Common myeloid progenitor, CD34-positive (primary cell): ENCODE data around the gene CA10.

Source experiments
- CTCF ChIA-PET: fragments of 350-600 bp; sonication (Branson Sonifier 250); formaldehyde crosslinking; loops from one replicate; lab custom pipeline; 2021; ENCODE audit warnings: antibody characterized with exemption; lab: Charles Lee
- POLR2A ChIA-PET: fragments of 350-600 bp; sonication (Branson Sonifier 250); formaldehyde crosslinking; loops from one replicate; lab custom pipeline; 2021; ENCODE audit warnings: antibody characterized with exemption; lab: Charles Lee
- DNase-seq, 3 donors: peaks; one replicate each; pipeline versions ENCODE4 v3.0.0 to v3.0.0-alpha.2; 2013
- H3K27ac ChIP-seq, 2 experiments: 1 replicate in 1 of 2; 2 replicates in 1 of 2; pipeline ENCODE4 v1.7.0; 2013; ENCODE audit warnings: inconsistent platforms in 2 of 2, low read length in 2 of 2, mild to moderate bottlenecking in 2 of 2, low read depth in 1 of 2, moderate library complexity in 1 of 2; ENCODE audit not compliant: severe bottlenecking in 2 of 2, insufficient read depth in 1 of 2, poor library complexity in 1 of 2
- H3K27me3 ChIP-seq, 5 experiments: replicated peaks in 2 of 5; 1 replicate in 3 of 5; 2 replicates in 2 of 5; pipeline versions ENCODE4 v1.6.1 to v1.7.0; 2013; ENCODE audit warnings: low read length in 4 of 5, mild to moderate bottlenecking in 2 of 5, moderate library complexity in 2 of 5, inconsistent platforms in 1 of 5; ENCODE audit not compliant: insufficient read depth in 5 of 5, control insufficient read depth in 4 of 5
- H3K36me3 ChIP-seq, 4 experiments: 1 replicate in 2 of 4; 2 replicates in 2 of 4; pipeline versions ENCODE4 v1.6.1 to v1.7.0; 2013; ENCODE audit warnings: low read length in 3 of 4, control low read depth in 1 of 4, mild to moderate bottlenecking in 1 of 4; ENCODE audit not compliant: control insufficient read depth in 4 of 4, insufficient read depth in 4 of 4
- H3K4me1 ChIP-seq, 4 experiments: 1 replicate in 3 of 4; 2 replicates in 1 of 4; pipeline versions ENCODE4 v1.6.1 to v1.7.1; 2013; ENCODE audit warnings: low read length in 3 of 4, mild to moderate bottlenecking in 3 of 4, control low read depth in 1 of 4, inconsistent platforms in 1 of 4, moderate library complexity in 1 of 4; ENCODE audit not compliant: control insufficient read depth in 4 of 4, insufficient read depth in 4 of 4; ENCODE audit errors: control extremely low read depth in 1 of 4
- H3K4me3 ChIP-seq, 7 experiments: 1 replicate in 4 of 7; 2 replicates in 3 of 7; pipeline versions ENCODE4 v1.5.1 to v1.7.0; 2013; ENCODE audit warnings: mild to moderate bottlenecking in 7 of 7, low read length in 6 of 7, moderate library complexity in 6 of 7, inconsistent platforms in 2 of 7, low read depth in 2 of 7, control low read depth in 1 of 7; ENCODE audit not compliant: insufficient read depth in 4 of 7, control insufficient read depth in 1 of 7; ENCODE audit errors: extremely low read depth in 1 of 7
- H3K9me3 ChIP-seq, 5 experiments: 1 replicate in 4 of 5; 2 replicates in 1 of 5; pipeline versions ENCODE4 v1.6.1 to v1.7.1; 2013; ENCODE audit warnings: low read length in 4 of 5, mild to moderate bottlenecking in 2 of 5, inconsistent platforms in 1 of 5, low read depth in 1 of 5, moderate library complexity in 1 of 5; ENCODE audit not compliant: control insufficient read depth in 4 of 5, insufficient read depth in 2 of 5; ENCODE audit errors: control extremely low read depth in 1 of 5
- WGBS: methylation state at CpG from one replicate; pipeline ENCODE4 v1.1.5; 2013; ENCODE audit not compliant: insufficient coverage; 5-methylcytosine and 5-hydroxymethylcytosine counted together

The CA10 gene

GRCh38 chr17:51937264-51937663, 221.2 kb downstream of the CA10 start:
- CTCF ChIA-PET: no interaction called here
- no peak overlapping the region for H3K27ac ChIP-seq
- no peak for DNase-seq
- H3K9me3 ChIP-seq: no peaks in the 10 kb centered on the region
- no peak overlapping the region for H3K4me3 ChIP-seq
- POLR2A ChIA-PET: no interaction called here
- no peaks in the 10 kb centered on the region for H3K27me3 ChIP-seq
- no peaks in the 10 kb centered on the region for H3K4me1 ChIP-seq
- H3K36me3 ChIP-seq: no peaks in the 10 kb centered on the region

DNA sequence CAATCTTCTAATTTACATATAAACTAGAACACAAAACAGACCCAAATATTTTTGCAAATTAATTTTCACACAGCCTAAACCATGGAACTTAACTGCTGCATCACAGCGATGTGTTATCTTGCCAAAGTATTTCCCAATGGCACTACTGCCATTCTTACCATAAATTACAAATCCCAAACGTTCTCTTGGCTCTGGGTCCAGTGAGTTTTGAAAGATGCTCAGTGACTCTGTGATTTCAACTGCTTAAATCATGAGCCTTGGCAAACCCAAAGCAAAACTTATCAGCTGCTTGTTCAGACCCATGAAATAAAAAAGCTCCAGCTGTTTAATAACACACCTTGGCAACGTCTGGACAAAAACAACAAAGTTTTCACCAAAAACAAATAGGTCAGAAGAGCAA, 223.0 kb downstream of the CA10 start:
- WGBS: 73% methylated on average over 3 of the region's 3 CpGs
- no peaks in the 10 kb centered on the region for H3K27me3 ChIP-seq
- no peaks in the 10 kb centered on the region for H3K4me1 ChIP-seq
- ChIA-PET CTCF (no interaction called here), POLR2A (no interaction called here)
- no peak overlapping the region for H3K4me3 ChIP-seq
- no peaks in the 10 kb centered on the region for H3K36me3 ChIP-seq
- DNase-seq: no peak
- H3K27ac ChIP-seq: no peak overlapping the region
- H3K9me3 ChIP-seq: no peaks in the 10 kb centered on the region

DNA sequence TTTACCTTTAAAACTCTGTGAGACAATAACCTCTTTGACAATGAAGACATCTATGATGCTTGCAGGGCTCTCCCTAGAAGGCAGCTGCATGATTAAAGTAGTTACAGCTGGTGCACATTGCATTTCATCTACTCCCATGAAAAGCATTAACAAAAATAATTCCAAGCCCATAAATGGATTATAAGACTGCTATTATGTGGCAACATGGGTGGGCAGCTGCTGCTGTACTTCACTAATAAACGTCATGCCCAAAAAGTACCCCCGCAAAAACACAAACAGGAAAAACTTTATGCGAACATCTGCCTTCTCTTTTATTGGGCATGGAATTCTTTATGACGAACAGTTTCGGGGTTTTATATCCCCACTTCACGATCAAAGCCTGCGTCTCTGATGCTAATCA, 224.9 kb downstream of the CA10 start:
- DNase-seq: no peak
- ChIA-PET POLR2A (no interaction called here), CTCF (no interaction called here)
- 94% methylated on average over 7 of the region's 7 CpGs for WGBS
- Histone ChIP-seq H3K27me3 (no peaks in the 10 kb centered on the region), H3K4me3 (no peak overlapping the region), H3K4me1 (no peaks in the 10 kb centered on the region), H3K27ac (no peak overlapping the region), H3K36me3 (no peaks in the 10 kb centered on the region), H3K9me3 (no peaks in the 10 kb centered on the region)

DNA sequence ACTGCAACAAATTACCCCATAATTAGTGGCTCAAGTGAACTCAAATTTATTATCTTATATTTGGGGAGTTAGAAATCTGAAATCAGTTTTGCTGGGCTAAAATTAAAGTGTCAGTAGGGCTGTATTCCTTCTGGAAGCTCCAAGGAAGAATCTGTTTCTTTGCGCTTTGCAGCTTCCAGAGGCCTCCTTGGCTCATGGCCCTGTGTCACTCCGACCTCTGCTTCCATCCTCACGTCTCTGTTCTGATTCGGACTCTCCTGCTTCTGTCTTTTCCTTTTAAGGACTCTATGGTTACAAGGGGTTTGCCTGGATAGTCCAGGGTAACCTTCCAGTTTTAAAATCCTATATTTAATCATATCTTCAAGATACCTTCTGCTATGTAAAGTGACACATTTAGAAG, 232.1 kb downstream of the CA10 start:
- 100% methylated on average over 1 of the region's 4 CpGs for WGBS
- no peak overlapping the region for H3K27ac ChIP-seq
- H3K36me3 ChIP-seq: no peaks in the 10 kb centered on the region
- H3K4me1 ChIP-seq: no peaks in the 10 kb centered on the region
- no peaks in the 10 kb centered on the region for H3K27me3 ChIP-seq
- POLR2A ChIA-PET: no interaction called here
- no peak for DNase-seq
- no peaks in the 10 kb centered on the region for H3K9me3 ChIP-seq
- CTCF ChIA-PET: no interaction called here
- no peak overlapping the region for H3K4me3 ChIP-seq

DNA sequence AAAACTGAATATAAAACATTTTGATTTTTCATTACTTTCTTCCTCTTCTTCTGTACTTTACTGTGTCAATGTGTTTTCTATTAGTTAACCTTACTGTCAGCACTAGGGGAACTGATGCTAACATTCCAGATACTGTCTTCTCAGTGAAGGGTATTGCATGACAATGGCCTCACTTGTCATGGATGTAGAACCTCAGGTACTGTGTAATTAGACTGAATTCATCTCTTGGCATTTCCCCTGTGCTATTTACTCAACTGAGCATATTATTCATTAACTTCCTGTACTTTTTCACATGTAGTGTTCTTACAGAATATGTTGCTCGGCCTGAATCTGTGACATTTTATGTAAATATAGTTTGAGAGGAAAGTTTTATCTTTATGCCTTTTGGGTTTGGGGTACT, 237.0 kb downstream of the CA10 start:
- Histone ChIP-seq H3K4me1 (no peaks in the 10 kb centered on the region), H3K4me3 (no peak overlapping the region), H3K9me3 (no peaks in the 10 kb centered on the region), H3K27me3 (no peaks in the 10 kb centered on the region), H3K36me3 (no peaks in the 10 kb centered on the region), H3K27ac (no peak overlapping the region)
- DNase-seq: no peak
- ChIA-PET POLR2A (no interaction called here), CTCF (no interaction called here)
- WGBS: no CpG with 5 or more reads among the region's 1 CpG

DNA sequence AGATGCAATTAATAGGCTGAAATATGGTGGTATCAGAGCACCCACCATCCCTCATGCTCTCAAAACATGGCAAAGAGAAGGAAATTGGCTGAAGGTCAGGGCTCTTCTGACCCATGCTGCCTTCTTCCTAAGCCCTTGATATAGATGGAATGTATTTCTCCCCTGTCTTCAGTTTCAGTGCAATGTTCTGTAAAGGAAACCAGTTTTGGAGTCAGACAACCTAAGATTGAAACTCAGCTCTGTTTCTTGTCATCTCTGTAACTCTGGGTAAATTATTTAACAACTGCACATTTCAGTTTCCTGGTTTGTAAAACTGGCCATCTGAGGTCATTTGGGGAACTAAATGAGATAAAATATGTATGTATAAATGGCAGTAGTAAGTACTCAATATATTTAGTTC, 243.9 kb downstream of the CA10 start:
- H3K4me1 ChIP-seq: no peaks in the 10 kb centered on the region
- H3K4me3 ChIP-seq: no peak overlapping the region
- H3K27me3 ChIP-seq: no peaks in the 10 kb centered on the region
- no peak for DNase-seq
- H3K27ac ChIP-seq: no peak overlapping the region
- ChIA-PET POLR2A (no interaction called here), CTCF (no interaction called here)
- H3K36me3 ChIP-seq: no peaks in the 10 kb centered on the region
- no peaks in the 10 kb centered on the region for H3K9me3 ChIP-seq

DNA sequence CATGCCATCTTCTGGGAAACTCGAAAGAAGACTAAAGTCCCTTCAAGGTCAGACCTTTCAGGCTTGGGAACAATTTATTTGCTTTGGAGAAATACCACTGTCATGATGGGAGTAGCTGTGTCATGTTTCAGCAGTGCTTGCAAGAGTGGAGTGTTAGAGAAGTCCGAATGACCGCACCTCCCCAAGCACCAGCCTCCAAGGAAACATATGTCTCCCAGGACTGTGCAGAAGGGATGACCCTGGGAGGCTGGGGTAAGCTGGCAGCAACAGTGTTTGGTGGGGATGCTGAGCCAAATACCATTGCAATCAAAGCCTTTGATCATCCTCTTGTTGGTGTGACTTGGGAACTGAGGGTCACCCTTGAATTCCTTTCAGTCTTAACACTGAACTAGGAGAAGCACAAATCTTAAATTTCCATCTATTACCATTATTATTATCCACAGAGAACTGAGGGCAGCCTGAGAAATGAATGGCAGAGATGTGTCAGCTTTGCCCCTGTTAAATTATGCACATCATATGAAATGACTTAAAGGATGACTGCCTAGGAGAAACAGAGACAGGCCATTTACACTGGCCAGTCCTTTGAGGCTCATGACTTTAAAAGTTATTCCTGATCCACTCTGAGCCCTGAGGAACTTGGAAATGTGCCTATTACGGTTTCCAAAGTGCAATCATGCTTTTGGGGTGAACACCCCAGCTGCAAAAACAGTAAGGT, 244.9 kb downstream of the CA10 start:
- 83% methylated on average over 2 of the region's 4 CpGs for WGBS
- Histone ChIP-seq H3K4me3 (no peak overlapping the region), H3K27ac (no peak overlapping the region), H3K9me3 (no peaks in the 10 kb centered on the region), H3K27me3 (no peaks in the 10 kb centered on the region), H3K4me1 (no peaks in the 10 kb centered on the region), H3K36me3 (no peaks in the 10 kb centered on the region)
- ChIA-PET CTCF (no interaction called here), POLR2A (no interaction called here)
- no peak for DNase-seq
